HG03095 (cell line): Measurements from ENCODE around the gene NWD2.
"Not testable (repeated sequence)": the region's sequence is repeated elsewhere in the genome, so short reads cannot be mapped to it uniquely, and the experiment has no call there.

Source experiments
- ATAC-seq: cut with Tn5 transposase; IDR thresholded peaks from one replicate; pipeline ENCODE4 v1.9.1; 2021; ENCODE audit warnings: moderate library complexity; ENCODE audit not compliant: unreplicated experiment

The NWD2 gene

DNA sequence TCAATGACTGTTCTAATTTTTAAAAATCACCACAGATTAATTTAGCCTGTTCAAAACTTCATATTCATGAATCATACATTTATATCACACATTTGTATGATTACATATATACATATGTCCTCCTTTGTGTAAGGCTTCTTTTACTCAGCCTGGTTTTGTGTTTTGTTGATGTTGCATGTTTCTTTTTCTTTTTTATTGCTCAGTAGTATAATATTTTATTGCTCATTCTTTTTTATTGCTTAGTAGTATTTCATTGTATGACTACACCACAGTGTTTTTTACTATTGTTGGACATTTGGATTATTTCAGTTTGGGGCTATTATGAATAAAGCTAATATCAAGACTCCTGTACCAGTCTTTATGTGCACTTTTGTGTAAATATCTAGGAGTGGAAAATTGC lies 243.1 kb downstream of the NWD2 start:
- ATAC-seq = no peak

DNA sequence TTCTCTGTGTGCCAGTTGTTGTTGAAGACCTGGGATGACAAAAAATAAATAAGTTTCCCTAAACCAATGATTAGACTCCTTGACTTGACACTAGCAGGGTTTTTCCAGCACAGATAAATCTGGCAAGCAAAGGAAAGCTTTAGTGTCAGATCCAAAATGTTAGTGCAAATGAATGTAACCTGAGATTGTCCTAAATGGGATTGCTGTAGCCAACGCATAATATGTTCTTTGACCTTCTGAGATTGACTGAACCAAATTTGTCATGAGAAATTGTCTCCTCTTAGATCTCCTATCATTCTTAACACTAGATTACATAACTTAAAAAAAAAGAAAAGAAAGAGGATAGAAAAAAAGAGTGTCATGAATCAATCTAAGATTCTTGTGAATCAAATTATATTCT lies 245.2 kb downstream of the NWD2 start:
- no peak for ATAC-seq

DNA sequence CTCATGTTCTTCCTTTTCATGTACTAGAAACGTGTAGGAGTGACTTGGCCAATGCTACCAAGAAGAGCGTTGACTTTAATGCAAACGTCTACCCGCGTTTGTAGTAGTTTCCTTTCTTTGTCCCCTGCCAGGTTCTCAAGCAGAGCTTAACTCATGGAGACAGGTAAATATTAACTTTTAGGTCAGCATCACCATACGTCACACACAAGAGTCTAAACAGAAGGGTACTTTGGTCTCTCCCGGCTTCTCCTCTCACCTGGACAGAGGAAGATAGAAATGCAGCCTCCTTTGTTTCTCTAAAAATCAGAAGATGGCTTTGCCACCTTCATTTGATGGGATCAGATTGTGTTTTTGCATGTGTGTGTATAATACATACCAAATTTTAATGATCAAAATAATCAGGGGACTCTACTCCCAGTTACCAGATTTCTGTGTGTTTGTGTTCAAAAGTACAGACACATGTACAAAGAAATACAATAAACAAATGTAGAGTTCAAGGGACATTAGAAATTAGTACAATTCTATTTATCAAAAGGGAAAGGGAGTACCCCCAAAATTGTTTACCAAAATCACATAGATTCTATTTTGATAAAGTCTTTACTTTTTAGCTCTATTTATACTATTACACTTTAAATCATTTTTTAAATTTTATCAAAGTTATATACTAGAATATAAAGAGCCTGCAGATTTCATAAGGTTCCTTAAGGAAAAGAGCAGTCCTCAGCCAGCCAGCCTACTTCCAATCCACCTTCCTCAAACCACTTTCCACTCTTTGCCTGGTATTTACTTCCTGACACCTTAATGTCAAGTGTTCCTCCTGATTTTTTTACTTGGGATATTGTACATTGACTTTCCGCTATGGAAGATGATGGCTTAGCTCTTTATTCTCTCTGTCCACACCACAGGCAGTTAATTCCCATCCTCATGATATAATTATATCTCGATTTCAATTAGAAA lies 246.1 kb downstream of the NWD2 start:
- ATAC-seq = no peak

DNA sequence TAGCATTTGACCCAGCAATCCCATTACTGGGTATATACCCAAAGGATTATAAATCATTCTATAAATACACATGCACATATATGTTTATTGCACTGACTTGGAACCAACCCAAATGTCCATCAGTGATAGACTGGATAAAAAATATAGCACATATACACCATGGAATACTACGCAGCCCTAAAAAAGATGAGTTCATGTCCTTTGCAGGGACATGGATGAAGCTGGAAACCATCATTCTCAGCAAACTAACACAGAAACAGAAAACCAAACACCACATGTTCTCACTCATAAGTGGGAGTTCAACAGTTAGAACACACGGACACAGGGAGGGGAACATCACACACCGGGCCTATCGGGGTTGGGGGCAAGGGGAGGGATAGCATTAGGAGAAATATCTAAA lies 250.8 kb downstream of the NWD2 start:
- not testable (repeated sequence) for ATAC-seq
